ENCODE results near the gene AFAP1.

Gene AFAP1

GRCh38 chr4:7844594-7844991 is 95.1 kb downstream of the AFAP1 start:
- DNase-seq (ENCODE audit: low read depth in 2 of 3, low spot score in 1 of 3) = no peak

DNA sequence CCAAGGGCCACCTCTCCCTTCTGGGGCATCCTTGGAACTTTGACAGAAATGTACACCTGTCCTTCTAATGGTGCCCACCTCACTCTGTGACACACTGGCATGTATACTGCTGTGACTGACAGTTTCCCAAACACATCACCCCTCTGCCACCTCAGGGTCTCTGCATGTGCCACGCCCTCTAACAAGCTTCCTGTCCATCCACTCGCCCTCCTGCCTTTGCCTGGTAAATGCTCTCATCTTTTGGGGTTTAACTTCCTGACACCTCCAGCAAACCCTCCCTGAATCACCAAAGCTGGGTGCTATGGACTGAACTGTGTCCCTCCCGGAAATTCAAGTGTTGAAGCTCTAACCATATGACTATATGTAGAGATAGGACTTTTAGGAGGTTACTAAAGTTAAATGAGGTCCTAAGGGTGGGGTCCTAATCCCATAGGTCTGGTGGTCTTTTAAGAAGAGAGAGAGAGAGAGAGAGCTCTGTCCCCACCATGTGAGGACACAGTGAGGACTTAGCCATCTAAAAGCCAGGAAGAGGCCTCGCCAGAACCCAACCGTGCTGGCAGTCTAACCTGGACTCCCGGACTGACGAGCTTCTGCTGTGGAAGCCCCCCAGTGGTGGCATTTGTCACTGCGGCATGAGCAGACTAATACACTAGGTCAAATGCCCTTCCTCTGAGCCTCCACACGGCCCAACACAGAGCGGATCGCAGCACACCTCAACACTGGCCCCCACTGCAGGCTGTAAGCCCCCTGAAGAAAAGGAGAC is 95.6 kb downstream of the AFAP1 start:
- DNase-seq (ENCODE audit: low read depth in 2 of 3, low spot score in 1 of 3) = peak; percentile 47 to 73 (median 72)

GRCh38 chr4:7842384-7843279 is 97.0 kb downstream of the AFAP1 start:
- no peak for DNase-seq (ENCODE audit: low read depth in 2 of 3, low spot score in 1 of 3)

DNA sequence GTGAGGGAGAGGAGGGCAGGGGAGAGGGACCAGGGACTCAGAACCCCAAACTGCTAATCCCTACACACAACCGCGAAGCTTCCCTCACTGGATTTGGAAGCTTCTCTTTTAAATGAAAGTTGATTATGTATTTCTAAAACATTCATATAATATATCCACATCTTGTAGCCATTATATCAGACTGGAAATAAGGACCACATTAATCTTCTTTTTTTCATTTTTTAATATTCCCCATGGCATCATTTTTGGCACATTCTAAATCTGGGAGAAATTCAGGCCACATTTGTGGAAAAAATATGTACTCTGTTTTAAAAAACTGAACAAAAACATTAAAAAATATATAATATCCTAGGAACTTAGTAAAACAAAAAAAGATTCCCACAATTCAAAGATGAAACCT is 97.8 kb downstream of the AFAP1 start:
- DNase-seq (ENCODE audit: low read depth in 2 of 3, low spot score in 1 of 3) = no peak

GRCh38 chr4:7841071-7841470 is 98.6 kb downstream of the AFAP1 start:
- DNase-seq (ENCODE audit: low read depth in 2 of 3, low spot score in 1 of 3) = no peak

- no peak for DNase-seq (ENCODE audit: low read depth in 2 of 3, low spot score in 1 of 3)
These were observed 99.8 kb downstream of the AFAP1 start for GRCh38 chr4:7839856-7840255.

DNA sequence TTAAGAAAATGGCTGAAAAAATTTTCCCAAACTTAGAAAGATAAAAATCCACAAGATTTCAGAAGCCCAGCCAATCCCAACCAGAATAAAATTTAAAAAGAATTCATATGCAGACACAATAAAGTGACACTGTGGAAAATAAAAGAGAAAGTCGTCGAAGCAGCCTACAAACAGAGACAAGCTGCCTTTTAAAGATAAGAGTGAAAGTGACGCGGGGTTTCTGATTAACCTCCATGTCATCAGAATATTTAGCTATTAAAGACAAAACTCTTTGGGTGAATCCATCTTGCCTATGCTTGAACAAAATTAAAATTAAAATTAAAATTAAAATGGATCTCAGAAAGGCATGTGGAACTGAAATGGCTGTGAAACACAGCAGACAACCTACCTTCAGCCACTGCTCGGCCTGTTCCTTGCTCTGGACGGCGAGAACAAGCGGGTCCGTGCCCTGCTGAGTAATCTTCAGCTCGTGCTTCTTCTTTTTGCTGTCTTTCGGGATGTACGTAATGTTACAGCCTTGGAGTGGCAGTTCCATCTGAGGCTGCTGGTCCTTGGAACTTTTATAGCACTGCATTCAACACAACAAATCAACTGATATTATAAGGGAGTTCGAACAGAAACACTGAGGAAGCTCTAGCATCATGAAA is 101.4 kb downstream of the AFAP1 start:
- DNase-seq (ENCODE audit: low read depth in 2 of 3, low spot score in 1 of 3) = no peak

GRCh38 chr4:7837597-7838135 is 102.0 kb downstream of the AFAP1 start:
- no peak for DNase-seq (ENCODE audit: low read depth in 2 of 3, low spot score in 1 of 3)

DNA sequence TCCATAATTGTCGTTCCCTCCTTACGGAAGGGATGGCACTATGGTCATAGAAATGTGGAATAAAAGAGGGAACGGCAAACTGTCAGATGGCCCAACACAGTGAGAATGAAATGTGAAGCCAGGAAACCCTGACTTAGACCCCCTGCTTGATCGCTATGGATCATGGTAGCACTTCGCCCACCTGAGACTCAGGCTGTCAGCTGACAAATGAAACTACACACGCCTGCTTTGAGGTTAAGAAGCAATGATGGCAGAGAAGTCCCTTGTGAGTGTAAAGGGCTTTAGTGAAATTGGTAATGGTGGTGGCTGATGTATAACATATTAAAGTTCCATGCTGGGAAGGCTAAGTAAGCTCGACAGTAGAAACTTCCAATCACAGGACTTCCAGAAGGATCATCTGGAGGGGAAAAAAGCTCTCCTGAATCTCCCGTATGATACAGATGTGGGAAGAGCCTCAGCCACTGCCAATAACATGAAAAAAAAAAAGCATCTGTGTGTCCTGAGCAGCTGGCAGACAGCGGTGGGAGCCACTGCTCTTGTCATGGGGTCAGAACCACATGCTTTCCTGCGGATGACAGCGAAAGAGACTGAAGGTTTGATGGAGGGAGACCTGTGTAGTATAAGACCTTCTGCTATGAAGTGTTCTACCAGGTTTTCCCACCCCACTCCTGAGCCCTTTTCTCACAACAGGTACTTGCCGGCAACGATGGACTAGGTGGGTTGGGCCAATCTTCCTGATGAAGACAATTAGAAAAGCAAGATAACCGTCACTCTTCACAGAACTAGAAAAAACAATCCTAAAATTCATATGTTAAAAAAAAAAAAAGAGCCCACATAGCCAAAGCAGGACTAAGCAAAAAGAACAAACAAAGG is 107.6 kb downstream of the AFAP1 start:
- no peak for DNase-seq (ENCODE audit: low read depth in 2 of 3, low spot score in 1 of 3)

DNA sequence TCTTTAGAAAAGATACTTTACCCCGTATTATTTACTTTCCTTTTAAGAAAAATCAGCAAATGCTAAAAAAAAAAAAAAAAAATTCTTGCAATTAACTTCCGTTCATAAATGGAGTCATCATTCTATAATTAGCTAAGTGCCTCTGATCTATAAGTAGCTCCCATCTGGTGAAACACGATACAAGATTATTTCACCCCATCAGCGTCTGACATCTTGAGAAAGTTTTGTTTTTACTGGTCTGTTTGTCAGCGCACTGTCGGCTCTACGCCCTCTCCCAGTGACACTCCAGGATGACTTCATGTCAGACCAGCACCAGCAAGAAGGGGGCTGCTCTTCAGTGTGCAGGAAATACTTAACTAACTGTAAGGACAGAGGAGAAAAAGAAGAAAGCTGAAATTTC is 108.3 kb downstream of the AFAP1 start:
- no peak for DNase-seq (ENCODE audit: low read depth in 2 of 3, low spot score in 1 of 3)

DNA sequence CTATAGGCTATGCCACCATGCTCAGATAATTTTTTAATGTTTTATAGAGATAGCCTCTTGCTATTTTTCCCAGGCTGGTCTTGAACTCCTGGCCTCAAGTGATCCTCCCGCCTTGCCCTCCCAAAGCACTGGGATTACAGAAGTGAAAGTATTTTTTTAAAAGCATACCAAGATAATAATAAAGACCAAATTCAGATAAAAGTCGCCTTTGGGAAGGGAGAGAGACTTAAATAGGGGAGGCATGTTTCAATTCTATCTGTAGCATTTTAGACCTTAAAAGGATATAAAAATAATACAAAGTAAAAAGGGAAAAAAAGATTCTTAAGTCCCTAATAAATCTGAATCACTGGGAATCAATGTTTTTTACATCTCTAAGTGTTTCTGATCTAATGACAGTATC is 108.9 kb downstream of the AFAP1 start:
- DNase-seq (ENCODE audit: low read depth in 2 of 3, low spot score in 1 of 3) = no peak

GRCh38 chr4:7829652-7830580 is 109.7 kb downstream of the AFAP1 start:
- DNase-seq (ENCODE audit: low read depth in 2 of 3, low spot score in 1 of 3) = no peak

- no peak for DNase-seq (ENCODE audit: low read depth in 2 of 3, low spot score in 1 of 3)
These were observed 110.8 kb downstream of the AFAP1 start for GRCh38 chr4:7828793-7829301.

- peak in 2 of 3 donors; percentile 30 to 40 for DNase-seq (ENCODE audit: low read depth in 2 of 3, low spot score in 1 of 3)
These were observed 111.5 kb downstream of the AFAP1 start for GRCh38 chr4:7828011-7828720.

GRCh38 chr4:7827566-7827965 is 112.1 kb downstream of the AFAP1 start:
- no peak for DNase-seq (ENCODE audit: low read depth in 2 of 3, low spot score in 1 of 3)

DNA sequence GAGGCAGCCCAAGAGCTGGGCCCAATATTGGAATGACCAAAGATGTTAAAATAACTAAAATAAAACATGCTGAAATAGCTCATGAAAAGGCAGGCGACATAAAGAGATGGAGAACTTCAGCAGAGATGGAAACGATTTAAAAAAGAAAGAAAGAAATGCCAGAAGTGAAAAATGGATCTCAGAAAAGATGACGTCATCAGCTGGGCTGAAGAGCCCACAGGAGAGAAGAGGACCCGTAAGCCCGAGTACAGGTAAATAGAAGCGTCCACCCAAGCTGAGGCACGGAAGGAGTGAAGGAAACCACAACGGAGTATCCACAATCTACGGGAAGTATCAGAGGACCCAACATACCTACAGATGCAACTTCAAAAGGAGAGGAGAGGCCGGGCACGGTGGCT is 112.8 kb downstream of the AFAP1 start:
- DNase-seq (ENCODE audit: low read depth in 2 of 3, low spot score in 1 of 3) = no peak

DNA sequence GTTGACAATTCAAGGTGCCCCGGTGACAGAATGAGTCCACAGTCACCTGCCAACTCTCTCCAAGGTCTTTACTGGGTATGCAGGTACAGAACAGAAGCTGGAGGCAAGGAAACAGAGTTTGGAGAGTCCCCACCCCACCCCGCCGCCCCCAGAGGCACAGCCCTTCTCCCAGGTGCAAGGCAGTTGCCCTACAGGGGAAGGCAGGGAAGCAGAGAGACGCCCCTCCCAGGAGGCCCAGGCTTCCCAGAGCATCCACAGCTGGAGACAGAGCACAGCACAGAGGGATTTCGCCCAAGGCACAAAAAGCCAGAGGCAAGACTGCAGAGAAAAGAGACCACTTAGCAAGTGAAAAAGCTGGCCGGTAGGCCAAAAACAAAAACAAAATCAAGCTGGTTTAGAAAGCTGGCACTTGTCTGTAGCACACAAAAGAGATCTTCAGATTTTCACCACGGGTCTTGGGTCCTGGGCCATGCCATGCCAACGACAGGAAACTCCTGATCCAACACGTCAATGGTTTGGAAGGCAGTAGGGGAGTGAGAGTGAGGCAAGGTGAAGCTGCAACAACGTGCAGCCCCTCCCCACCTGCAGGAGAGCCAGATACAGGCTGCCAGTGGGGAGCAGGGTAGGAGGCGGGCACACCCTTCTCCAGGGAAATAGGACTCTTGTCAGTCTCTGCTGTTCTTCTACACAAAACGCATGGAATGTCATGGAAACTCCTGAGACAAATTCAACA is 113.3 kb downstream of the AFAP1 start:
- DNase-seq (ENCODE audit: low read depth in 2 of 3, low spot score in 1 of 3) = no peak

DNA sequence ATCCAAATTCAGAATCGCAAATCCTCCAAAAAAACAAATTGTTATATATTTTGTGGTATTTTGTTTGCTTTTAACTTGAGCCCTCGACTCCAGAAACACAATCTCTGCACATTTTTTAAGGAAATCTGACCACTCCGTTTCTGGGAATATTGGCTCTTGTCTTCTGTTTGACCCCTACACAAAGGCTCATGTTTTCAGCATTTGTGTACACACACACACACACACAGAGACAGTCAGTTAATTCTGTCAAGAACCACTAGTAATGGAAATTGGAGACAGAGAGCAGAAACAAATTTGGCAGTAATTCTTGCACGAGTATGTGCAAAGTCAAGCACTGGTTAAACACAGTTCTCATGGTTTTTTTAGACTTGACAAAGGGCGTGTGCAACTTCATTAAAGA is 115.4 kb downstream of the AFAP1 start:
- no peak for DNase-seq (ENCODE audit: low read depth in 2 of 3, low spot score in 1 of 3)

Data from stimulated activated CD4-positive, alpha-beta T cell treated with anti-CD3 and anti-CD28 coated beads, Interleukin-12 subunit alpha, Interleukin-12 subunit beta, amount 100 ng/mL, for 48 hours (primary cell).